ENCODE measurements around the gene HIPK2. TPM values are rescaled to one million over a fixed set of nuclear protein-coding genes. Genes with fewer than 3 reads are reported as not detected.

HIPK2 gene
- total and polyA plus RNA-seq, 2 of the 4 experiments (the other 2 are of a cell fraction), result 22.0 to 27.1 TPM

- Histone ChIP-seq H2AK9ac (replicated peaks; ENCODE audit: low read depth, low read length, poor library complexity) (no peak overlapping the region), H2AFZ (replicated peaks; ENCODE audit: low read length, poor library complexity) (no peak overlapping the region), H2BK120ac (ENCODE audit: low read depth, low read length) (no peak overlapping the region), H3K27ac (ENCODE audit: insufficient read depth, low read length) (no peak overlapping the region), H4K91ac (ENCODE audit: insufficient read depth, low read depth, low read length) (no peak overlapping the region), H3K27me3 (ENCODE audit: control insufficient read depth, insufficient read depth, low read length) (no peaks in the 10 kb centered on the region), H3K4me2 (ENCODE audit: low read depth, low read length) (no peak overlapping the region), H2BK15ac (ENCODE audit: low read depth, low read length) (no peak overlapping the region), H3K4me1 (ENCODE audit: control insufficient read depth, insufficient read depth, low read length) (peaks cover 2% of the 10 kb centered on the region; the same call in 1 of the 2 replicates), H3K4ac (ENCODE audit: low read depth, low read length) (no peak overlapping the region), H4K20me1 (ENCODE audit: insufficient read depth, low read length) (peaks cover 92% of the 10 kb centered on the region), H4K5ac (ENCODE audit: low read depth, low read length) (no peak overlapping the region), H3K9me1 (ENCODE audit: insufficient read depth, low read length) (peaks cover 40% of the 10 kb centered on the region), H3K4me3 (ENCODE audit: insufficient read depth, low read depth, low read length) (no peak overlapping the region), H2AK5ac (ENCODE audit: low read depth, low read length) (no peak overlapping the region), H3K18ac (ENCODE audit: low read depth, low read length) (no peak overlapping the region), H3K56ac (ENCODE audit: extremely low read depth, insufficient read depth, low read length) (no peak overlapping the region), H2BK20ac (ENCODE audit: low read depth, low read length) (no peak overlapping the region), H3K23ac (ENCODE audit: low read depth, low read length) (0 out of 2 replicates have a peak overlapping the region, but pooled peaks have one; percentile 19), H3K9ac (ENCODE audit: low read depth, low read length) (no peak overlapping the region), H2BK5ac (ENCODE audit: low read depth, low read length, poor library complexity, severe bottlenecking) (no peak overlapping the region), H3K14ac (replicated peaks; ENCODE audit: low read depth, low read length) (no peak overlapping the region), H4K8ac (ENCODE audit: low read depth in 2 of 2, low read length in 2 of 2) (no peak overlapping the region), H3K79me1 (ENCODE audit: low read depth in 1 of 2, low read length in 2 of 2) (peaks cover 65 to 92% of the 10 kb centered on the region in 2 experiments), H3K36me3 (ENCODE audit: control insufficient read depth, insufficient read depth, low read length) (peaks cover 60% of the 10 kb centered on the region), H3K9me3 (ENCODE audit: control insufficient read depth, insufficient read depth, low read length) (0 out of 2 replicates have a peak, but pooled peaks cover 3% of the 10 kb centered on the region)
- ATAC-seq (ENCODE audit: low read depth) (no peak), DNase-seq (no peak)
- ChIA-PET POLR2A (ENCODE audit: unreplicated experiment) (no interaction called here), CTCF (interaction anchor here (0.7 kb wide), 1 partner anchor 11 kb away, joined by 3 read pairs; no protein-coding TSS in a partner anchor)
- dilution Hi-C loops (cut with HindIII; ENCODE audit: low sequenced_read_pairs, unreplicated experiment), result no loop called here
- TF ChIP-seq CTCF (conservative IDR thresholded peaks at IDR 0.05; ENCODE audit: low read depth, low read length) (no peak), RFX5 (IDR thresholded peaks at IDR 0.05; ENCODE audit: low read depth, low read length) (no peak), POLR2A (IDR thresholded peaks at IDR 0.05; ENCODE audit: low read depth, low read length) (no peak), MXI1 (IDR thresholded peaks at IDR 0.05; ENCODE audit: borderline replicate concordance, low read depth, low read length) (no peak), MAFK (IDR thresholded peaks at IDR 0.05; ENCODE audit: low read depth, low read length) (no peak), USF2 (IDR thresholded peaks at IDR 0.05; ENCODE audit: low read depth, low read length) (no peak), SMC3 (IDR thresholded peaks at IDR 0.05; ENCODE audit: low read depth, low read length) (no peak)
- BruUV-seq (replicated peaks), result no TSS peak
- in situ Hi-C loops (cut with MboI; ENCODE audit: low sequenced_read_pairs), result no loop called here
- WGBS, 2 experiments (ENCODE audit: extremely low coverage in 2 of 2, insufficient read length in 1 of 2), result no CpG with 5 or more reads among the region's 6 CpGs
- intact Hi-C loops (cut with micrococcal nuclease), result no loop called here
These were observed 138.2 kb downstream of the HIPK2 start for GRCh38 chr7:139639563-139639962.

Measured in IMR-90 (cell line).